Loucy (cell line): ENCODE measurements around the gene GTPBP4.

Experiments
- CTCF ChIP-seq: fragments of 200-600 bp; sonication (generic); conservative IDR thresholded peaks from 2 replicates; pipeline ENCODE4 v1.5.1; 2014; ENCODE audit warnings: mild to moderate bottlenecking, antibody characterized with exemption, low read length
- EZH2phosphoT487 ChIP-seq: fragments of 200-600 bp; IDR thresholded peaks from 2 replicates; pipeline ENCODE4 v1.6.1; 2018; ENCODE audit warnings: antibody characterized with exemption, mild to moderate bottlenecking, moderate library complexity, borderline replicate concordance

GRCh38 chr10:962342-962741 is 25.9 kb upstream of the GTPBP4 start:
- TF ChIP-seq CTCF (no peak), EZH2phosphoT487 (no peak)
